CD4-positive, alpha-beta T cell treated with Interleukin-4 for 4 hours (primary cell): ENCODE data around the gene SCGB1C1.

Source experiments
- DNase-seq: peaks from one replicate; pipeline ENCODE4 v3.0.0-alpha.2; 2020

The SCGB1C1 gene

DNA sequence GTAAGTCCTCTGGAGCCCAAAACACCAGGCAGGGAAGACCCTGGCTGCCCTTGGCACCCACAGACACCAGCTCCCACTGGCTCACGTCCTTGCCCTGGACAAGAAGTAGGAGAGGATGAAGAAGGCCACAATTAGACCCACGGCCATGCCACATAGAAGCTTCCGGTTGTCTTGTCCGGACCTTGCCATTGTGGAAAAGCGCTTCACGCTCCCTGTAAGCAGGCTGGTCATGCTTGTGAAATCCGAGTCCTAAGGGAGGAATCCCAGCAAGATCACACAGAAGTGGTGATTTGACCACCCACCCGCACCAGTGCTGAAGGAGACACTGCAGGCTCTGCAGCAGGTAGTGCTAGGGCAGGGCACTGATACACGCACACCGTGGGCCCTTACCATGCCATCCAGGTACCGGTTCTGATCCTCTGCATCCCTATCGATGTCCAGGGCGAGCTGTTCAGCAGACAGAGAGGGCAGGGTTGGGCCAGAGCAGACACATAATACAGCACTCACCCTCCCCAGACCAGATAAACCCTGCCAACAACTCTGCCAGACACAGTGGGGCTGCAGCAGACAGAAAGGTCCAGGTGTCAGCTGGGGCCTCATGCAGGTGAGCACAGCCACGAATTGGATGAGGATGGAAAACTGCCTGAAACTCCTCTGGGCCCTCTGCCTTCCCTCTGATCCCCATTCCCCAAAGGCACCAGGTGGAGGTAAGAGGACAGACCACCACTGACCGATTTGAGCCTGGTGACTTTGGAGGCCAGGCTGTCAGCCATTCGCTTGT lies 12.5 kb downstream of the SCGB1C1 start:
- no peak for DNase-seq

DNA sequence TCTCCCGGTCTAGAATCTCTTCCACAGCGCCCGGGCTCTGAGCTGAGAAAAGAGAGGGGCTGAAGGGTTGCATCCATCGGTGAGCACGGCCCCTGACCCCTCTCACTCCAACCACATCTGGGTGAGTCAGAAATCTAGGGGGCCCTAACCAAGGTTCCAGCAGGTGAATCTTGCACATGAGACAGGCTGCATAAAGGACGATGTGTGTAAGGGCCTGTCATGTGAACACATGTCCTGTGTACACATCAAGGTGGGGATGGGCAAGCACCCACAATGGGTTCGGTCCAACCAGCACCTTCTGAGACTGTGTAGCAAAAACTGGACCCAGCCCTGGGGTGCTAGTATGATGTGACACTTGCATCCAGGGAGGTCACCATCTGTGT lies 13.1 kb downstream of the SCGB1C1 start:
- no peak for DNase-seq

DNA sequence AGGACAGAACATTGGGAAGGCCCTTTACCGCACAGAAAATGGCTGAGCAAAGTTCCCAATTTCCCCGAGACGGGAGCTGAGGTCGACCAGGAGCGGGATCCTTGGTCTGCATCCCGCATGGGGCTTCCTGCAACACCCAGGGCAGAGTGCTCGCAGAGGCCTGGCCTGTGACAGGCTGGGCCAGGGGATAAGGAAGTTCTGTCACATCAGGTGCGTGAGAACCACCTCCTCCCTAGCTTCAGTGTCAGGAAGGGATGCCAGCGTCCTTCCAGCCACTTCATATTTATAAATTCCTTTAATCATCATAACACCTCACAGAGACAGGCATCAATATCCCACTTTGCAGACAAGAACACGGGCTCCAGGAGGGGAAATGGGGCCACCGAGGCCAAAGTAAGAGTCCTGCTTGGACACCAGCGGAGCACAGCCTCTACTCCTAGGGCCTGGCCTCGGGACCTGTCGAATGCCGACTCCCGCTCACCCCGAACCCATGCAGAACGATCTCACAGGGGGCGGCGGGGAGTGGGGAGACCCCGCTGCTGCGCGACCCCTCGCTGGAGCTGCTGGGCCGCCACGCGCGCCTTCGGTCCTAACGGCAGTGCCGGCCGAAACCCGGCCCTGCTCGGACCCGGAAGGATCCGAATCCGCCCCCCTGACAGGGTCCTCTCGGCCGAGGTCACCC lies 13.8 kb downstream of the SCGB1C1 start:
- DNase-seq = no peak

DNA sequence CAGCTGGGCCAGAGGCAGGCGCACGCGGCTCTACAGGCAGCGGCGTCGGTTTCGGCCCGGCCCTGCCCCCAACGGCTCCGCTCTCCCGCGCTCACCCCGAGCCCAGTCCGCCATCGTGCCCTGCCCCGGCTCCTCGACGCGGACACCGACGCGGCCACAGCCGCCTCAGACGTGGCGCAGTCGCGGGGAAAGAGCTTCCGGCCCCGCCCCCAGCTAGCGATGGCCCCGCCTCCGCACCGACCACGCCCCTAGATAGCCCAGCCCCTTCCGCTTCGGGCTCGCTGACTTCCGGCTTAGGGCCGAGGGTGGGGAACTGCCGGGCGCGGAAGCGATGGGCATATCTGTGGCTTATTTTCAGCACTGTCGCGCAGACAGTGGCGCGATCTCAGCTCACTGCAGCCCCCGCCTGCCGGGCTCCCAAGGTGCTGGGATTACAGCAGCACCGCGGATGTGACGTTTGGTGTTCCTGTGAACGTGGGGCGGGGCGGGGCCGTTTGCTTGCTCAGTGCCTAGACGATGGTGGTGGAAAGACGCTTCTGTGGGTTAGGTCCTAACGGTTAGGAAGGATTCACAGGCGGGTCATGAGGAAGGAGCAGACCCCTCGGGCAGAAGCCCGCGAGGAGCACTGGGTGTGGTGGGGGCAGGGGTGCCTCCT lies 14.5 kb downstream of the SCGB1C1 start, which contains the start of the genes BET1L and RIC8A:
TSS of gene BET1L (minus strand) at position 192 of the 655 bp plus-strand sequence. CDS start at position 114, 78 bp downstream.
TSS of gene RIC8A (plus strand) at position 501 of the 655 bp plus-strand sequence. CDS start 1,147 bp downstream, outside the sequence.
- peak; percentile 99 for DNase-seq

DNA sequence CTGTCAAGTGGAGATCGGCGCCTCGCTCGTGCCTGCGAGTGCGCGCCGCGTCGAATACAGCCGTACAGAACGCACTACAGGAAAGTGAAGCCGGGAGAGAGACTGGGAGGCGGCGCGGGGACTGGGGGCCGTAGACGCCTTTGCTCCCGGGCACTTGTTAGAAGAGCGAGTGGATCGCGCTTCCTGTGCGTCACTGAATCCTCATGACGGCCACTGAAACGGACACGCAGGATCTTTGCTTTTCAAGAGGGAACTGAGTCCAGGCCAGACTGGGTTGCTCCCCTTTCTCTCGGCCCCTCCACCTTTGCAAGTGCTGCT lies 14.9 kb downstream of the SCGB1C1 start:
- DNase-seq = no peak

DNA sequence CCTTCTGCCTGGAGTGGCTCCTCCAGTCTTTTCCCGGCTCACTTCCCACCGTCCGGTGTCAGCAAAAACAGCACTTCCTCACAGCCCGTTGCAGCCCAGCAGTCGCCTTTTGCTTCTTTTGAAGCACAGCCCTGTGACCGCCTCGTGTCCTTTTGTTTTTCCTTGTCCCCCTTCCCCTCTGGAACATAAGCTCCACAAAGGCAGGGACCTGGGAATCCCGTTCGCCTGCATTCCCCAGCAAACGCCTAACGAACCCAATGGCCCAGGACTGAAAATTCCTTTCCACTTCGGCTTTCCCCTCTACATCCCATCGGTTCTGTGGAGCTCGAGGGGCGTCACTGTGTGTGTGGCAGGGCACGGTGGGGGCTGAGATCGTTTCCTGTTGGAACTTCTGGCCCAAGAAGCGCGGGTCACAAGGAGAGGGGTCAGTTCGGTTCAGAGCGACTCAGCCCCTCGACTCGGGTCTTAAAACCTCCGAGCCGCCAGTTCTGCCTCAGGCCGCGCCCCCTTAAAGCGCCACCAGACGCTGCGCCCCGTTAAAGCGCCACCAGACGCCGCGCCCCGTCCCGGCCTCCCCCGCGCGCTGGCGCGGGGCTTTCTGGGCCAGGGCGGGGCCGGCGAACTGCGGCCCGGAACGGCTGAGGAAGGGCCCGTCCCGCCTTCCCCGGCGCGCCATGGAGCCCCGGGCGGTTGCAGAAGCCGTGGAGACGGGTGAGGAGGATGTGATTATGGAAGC lies 15.5 kb downstream of the SCGB1C1 start:
- peak; percentile 78 for DNase-seq

DNA sequence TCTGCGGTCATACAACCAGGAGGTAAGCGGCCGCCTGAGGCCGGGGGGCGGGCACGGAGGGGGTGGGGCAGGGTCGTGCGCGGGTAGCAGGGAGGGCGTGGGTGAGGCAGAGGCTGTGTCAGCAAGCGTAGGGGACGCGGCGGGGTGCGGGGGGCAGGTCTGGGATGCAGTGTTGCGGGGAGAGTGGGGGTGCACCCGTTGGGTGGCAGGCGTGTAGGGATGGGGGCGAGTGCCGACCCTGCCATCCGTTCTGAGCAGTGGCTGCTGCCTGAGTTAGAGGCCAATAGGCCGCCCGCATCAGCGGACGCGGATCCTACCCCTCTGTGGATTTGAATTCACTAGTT lies 16.0 kb downstream of the SCGB1C1 start:
- DNase-seq = no peak

DNA sequence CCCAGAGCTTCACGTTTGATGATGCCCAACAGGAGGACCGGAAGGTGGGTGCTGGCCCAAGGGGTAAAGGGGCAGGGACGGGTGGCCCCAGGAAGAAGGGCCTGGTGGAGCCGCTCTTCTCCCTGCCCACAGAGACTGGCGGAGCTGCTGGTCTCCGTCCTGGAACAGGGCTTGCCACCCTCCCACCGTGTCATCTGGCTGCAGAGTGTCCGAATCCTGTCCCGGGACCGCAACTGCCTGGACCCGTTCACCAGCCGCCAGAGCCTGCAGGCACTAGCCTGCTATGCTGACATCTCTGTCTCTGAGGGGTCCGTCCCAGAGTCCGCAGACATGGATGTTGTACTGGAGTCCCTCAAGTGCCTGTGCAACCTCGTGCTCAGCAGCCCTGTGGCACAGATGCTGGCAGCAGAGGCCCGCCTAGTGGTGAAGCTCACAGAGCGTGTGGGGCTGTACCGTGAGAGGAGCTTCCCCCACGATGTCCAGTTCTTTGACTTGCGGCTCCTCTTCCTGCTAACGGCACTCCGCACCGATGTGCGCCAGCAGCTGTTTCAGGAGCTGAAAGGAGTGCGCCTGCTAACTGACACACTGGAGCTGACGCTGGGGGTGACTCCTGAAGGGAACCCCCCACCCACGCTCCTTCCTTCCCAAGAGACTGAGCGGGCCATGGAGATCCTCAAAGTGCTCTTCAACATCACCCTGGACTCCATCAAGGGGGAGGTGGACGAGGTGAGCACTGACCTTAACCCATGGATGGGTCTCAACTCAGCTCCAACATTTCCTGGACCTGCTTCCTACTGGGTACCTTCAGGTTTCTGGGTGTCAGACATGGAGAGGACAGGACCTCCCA lies 16.6 kb downstream of the SCGB1C1 start:
- DNase-seq = no peak

DNA sequence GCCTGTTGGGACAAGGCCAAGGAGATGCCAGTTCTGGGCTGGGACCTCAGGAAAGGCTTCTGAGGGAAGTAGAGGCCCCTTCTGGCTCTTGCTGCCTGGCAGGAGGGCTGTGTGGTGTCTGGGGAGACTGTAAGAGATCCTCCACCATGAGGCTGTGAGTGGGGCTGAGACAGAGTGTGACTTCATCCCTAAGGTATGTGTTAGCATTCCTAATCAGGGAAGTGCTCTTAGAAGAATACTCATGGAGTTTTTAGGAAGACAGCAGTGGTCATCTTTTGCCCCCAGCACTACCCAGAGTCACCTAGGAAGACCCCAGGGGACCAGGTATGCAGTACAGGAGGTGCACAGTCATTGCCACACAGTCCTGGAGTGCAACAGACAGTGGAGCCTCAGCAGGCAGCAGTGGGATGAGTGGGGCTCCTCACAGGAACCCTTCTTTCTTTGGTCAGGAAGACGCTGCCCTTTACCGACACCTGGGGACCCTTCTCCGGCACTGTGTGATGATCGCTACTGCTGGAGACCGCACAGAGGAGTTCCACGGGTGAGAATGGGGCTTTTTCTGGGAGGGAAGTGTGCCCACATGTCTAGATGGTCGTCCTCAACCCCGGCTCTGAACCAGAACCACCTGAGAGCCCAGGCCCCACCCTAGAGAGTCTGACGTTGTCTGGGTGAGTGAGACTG lies 17.4 kb downstream of the SCGB1C1 start:
- no peak for DNase-seq

DNA sequence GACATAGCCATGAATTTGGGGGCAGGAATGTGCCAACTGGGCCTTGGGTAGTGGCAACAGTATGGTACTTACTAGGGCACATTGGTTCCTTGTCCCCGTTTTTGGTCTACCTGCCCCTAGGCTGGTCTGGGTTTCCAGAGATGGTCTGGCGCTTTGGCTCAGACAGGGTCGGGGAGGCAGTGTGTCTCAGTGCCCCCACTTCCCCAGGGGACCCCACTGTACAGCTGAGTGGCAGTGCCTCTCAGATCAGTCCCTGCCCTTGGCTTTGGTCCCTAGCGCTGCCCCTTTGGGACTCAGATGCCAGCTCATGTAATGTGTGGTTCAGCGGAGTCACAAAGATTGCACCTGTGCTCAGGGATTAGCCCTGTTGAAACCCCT lies 17.9 kb downstream of the SCGB1C1 start:
- DNase-seq = no peak

DNA sequence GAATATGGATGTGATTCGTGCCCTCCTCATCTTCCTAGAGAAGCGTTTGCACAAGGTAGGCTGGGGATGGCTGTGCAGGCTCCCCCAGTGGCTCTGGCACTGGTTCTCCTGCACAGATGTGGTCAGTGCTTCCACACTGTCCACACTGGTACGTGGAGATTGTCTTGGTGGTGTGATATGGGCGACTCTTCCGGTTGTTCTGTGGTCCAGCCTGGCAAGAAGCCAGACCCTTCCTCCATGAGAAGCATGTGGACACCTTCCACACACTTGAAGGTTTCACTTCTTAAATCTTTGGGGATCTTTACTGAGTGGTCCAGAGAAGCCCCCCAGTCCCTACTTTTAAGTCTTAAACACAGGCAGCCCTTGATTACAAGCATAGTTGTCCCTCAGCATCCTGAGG lies 18.4 kb downstream of the SCGB1C1 start:
- no peak for DNase-seq

DNA sequence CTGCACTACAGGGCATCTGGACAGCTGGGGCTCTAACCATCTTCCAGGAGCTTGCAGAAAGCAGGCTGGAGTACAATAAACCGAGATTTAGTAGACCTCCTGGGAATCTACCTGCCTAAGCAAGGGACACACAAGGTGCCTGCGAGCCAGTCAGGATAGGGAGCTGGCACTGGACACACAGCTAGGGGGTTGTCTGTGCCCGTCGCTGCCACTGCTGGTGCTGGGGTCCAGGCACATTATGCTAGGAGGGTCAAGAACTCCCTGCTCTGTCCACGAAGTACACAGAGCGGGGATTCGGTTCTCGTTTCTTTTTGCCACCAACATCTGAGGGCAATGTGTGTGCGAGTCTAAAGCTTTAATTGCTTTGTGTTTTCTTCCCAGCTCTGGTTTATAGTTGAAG lies 18.9 kb downstream of the SCGB1C1 start:
- no peak for DNase-seq

DNA sequence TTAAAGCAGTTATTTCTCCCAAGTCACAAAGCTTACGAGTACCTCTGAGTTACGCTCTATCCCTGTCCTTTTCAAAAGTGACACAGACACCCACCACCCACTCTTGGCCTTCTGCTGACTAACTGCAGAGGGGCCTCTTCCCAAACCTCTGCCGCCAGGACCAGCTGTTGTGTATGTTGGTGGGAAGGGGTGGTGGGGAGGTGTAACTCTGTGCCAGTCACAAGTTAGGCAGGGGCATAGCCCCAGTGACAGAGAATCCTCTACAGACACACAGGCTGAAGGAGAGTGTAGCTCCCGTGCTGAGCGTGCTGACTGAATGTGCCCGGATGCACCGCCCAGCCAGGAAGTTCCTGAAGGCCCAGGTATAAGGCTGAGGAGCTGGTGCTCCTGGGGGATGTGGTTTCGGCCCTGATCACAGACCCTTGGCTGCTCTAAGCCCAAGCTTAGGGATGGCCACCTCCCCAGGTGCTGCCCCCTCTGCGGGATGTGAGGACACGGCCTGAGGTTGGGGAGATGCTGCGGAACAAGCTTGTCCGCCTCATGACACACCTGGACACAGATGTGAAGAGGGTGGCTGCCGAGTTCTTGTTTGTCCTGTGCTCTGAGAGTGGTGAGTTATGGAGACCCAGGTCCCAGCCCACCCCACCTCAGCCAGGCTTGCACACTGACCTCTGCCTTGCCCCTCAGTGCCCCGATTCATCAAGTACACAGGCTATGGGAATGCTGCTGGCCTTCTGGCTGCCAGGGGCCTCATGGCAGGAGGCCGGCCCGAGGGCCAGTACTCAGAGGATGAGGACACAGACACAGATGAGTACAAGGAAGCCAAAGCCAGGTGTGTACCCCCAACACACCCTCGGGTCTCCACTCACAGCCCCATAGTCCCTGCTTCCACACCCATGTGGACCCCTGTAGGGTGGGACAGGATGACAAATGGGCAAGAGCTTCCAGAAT lies 19.5 kb downstream of the SCGB1C1 start:
- DNase-seq = no peak

DNA sequence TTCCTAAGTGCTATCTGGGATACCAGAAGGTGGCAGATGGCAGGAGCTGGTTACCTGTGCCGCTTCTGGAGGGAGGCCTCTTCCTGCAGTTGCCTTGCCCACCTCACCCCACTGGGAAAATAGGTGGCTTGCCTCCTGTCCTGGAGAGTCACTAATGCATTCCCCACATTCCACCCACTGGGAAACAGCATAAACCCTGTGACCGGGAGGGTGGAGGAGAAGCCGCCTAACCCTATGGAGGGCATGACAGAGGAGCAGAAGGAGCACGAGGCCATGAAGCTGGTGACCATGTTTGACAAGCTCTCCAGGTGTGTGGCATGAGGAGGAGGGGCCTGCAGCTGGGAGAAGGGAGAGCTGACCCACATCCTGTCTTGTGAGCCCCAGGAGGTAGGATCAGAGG lies 20.2 kb downstream of the SCGB1C1 start:
- no peak for DNase-seq

DNA sequence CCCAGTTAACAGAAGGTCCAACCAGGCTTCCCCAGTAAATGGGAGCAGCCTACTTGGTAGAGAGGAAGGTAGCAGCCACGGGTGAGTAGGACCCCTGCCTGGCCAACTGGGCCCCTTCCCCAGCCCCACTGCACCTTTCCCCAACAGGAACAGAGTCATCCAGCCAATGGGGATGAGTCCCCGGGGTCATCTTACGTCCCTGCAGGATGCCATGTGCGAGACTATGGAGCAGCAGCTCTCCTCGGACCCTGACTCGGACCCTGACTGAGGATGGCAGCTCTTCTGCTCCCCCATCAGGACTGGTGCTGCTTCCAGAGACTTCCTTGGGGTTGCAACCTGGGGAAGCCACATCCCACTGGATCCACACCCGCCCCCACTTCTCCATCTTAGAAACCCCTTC lies 21.2 kb downstream of the SCGB1C1 start:
- no peak for DNase-seq

DNA sequence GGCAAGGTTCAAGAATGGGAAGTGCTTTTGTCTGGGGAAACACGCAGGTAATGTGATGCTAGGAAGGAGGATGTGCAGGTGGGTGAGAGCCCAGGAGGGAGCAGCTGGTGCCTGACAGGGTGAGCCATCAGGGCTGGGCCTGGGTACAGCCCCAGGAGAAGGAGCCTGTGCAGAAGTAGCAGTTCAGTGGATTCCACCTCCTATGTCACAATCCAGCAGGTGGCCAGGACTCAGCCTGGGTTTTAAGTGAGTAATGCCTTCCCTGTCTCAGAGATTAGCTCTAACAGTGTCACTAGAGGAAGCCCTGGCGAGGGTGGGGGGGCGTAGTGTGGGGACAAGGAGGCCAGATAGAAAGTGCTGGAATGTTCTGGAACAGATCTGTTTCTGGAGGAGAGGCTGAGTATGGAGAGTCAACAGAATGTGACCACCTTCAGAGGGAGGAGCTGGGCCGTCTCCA lies 22.7 kb downstream of the SCGB1C1 start:
- DNase-seq = no peak

DNA sequence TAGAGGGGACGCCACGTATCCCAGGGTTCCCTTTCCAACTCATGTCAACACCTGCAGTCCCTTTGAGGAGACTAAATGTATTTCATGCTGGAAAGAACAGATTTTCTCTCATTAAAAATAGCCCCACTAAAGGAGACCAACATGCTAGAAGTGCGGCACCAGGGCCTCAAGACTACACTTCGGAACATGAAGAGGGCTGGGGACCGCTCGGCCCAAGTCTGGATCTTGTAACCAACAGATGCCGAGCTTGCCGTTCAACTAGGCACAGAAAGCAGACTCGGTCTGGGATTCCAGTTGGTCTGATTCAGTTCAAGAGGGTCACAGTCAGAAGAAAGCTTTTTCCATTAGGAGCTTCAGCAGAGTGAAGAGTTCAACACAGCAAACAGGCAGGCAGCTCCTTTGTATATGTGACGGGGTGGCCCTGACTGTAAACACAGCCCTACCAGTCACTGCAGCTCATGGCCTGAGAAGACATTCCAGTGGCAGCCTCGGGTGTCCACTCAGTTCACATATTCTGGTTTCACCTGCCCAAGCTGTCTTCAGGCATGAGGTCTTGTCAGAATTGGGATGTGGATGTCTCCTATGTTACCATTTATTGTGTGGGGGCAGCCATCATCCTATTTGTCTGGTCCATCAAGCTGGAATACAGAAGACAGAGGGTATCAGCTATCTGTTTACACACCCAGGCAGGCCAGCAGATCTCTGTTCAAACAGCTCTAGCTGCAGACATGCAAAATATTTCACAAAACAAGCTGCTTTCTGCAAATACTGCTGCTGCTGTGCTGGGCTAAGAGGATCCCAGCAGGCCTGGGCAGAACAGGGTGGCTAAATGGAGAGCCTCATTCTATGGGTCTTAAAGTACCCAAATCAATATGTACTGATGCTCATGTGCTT lies 23.4 kb downstream of the SCGB1C1 start:
- DNase-seq = no peak

DNA sequence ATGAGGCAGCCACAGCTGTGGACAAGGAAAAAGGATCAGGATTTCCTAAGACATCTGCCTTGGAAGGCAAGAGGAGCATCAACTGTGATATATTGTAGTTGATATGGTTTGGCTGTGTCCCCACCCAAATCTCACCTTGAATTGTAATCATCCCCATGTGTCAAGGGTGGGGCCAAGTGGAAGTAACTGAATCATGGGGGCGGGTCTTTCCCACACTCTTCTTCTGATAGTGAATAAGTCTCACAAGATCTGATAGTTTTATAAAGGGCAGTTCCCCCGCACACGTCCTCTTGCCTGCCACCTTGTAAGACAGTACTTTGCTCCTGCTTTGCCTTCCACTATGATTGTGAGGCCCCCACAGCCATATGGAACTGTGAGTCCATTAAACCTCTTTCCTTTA lies 24.8 kb downstream of the SCGB1C1 start:
- DNase-seq = no peak

DNA sequence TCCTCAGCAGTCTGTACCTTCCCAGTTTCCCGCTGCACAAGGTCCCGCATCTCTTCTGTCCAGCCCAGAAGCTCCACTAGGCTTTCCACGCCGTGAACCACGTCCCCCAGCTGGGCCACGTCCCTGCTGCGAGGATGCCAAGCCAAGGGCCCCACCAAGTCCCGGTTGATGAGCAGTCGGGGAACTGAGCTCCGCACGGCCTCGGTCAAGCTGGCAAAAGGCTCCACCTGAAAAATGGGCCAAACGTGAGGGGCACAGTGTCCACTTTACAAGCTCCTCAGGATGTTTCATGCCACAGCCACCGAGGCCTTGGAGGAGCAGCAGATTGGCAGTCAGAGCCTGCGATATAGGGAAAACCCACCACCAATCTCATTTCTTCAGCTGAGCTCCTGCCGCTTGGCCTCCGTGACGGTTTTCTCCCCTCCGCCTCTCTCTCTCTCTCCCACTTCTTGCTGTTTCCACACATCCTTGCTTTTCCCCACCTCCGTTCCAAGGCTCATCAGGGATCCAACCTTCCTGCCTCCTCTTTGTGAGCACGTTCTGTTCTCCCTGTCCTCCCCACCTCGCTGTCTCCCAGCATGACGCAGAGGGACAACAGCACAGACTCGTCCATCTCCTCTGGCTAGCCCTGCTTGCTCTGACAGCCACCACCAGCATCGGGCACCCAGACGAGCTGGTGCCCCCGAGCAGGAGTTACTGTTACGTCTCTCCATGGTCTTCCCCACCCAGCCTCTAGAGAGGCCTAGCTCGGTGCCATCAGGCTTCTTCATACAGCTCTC lies 26.1 kb downstream of the SCGB1C1 start:
- no peak for DNase-seq
